Endothelial cell of umbilical vein (primary cell): ENCODE measurements around the gene TMEM176A. TPM values are rescaled to one million over a fixed set of nuclear protein-coding genes. Genes with fewer than 3 reads are reported as not detected.

Source experiments
- BruUV-seq: library from RNA; stranded (reverse); fragments of 400-500 nt; replicated peaks from 2 replicates; lab custom pipeline; 2021; lab: Mats Ljungman, UMichigan
- CTCF ChIA-PET: fragments of 300-600, 350-600 bp; sonication (Branson Sonifier 250); formaldehyde crosslinking; loops from one replicate; lab custom pipeline; 2021; ENCODE audit warnings: antibody characterized with exemption, inconsistent platforms; lab: Charles Lee
- POLR2A ChIA-PET: fragments of 300-600, 350-600 bp; sonication (Branson Sonifier 250); formaldehyde crosslinking; loops from one replicate; lab custom pipeline; 2021; ENCODE audit warnings: antibody characterized with exemption, inconsistent platforms; lab: Charles Lee
- DNase-seq: peaks from one replicate; pipeline ENCODE4 v3.0.0-alpha.2; 2011; ENCODE audit warnings: low read depth, low spot score
- FAIRE-seq: peaks from 2 replicates; lab custom pipeline; 2011; peaks lifted over from hg19 to GRCh38; lab: Jason Lieb, UNC
- H2AFZ ChIP-seq: 2 replicates; pipeline ENCODE4 v1.6.0; 2012; ENCODE audit warnings: low read depth, low read length, control low read depth, inconsistent platforms
- H3K27ac ChIP-seq: 2 replicates; pipeline ENCODE4 v1.5.1; 2011; ENCODE audit warnings: low read depth, mild to moderate bottlenecking, control low read depth, low read length, moderate library complexity; ENCODE audit not compliant: insufficient read depth
- H3K27me3 ChIP-seq, 2 experiments: 2 replicates each; pipeline versions ENCODE4 v1.6.0 to v1.6.1; 2011; ENCODE audit warnings: low read length in 2 of 2, mixed read lengths in 1 of 2; ENCODE audit not compliant: control insufficient read depth in 2 of 2, insufficient read depth in 2 of 2
- H3K36me3 ChIP-seq, 2 experiments: 2 replicates in 1 of 2; 3 replicates in 1 of 2; pipeline ENCODE4 v1.5.1; 2011; ENCODE audit warnings: low read length in 2 of 2, mild to moderate bottlenecking in 1 of 2, moderate library complexity in 1 of 2; ENCODE audit not compliant: control insufficient read depth in 2 of 2, insufficient read depth in 2 of 2; ENCODE audit errors: extremely low read depth in 1 of 2
- H3K4me1 ChIP-seq: 3 replicates; pipeline ENCODE4 v1.5.1; 2011; ENCODE audit warnings: mild to moderate bottlenecking, low read length; ENCODE audit not compliant: control insufficient read depth, insufficient read depth; ENCODE audit errors: extremely low read depth
- H3K4me2 ChIP-seq: 2 replicates; pipeline ENCODE4 v1.6.1; 2011; ENCODE audit warnings: low read length, control low read depth, mixed read lengths; ENCODE audit not compliant: insufficient read depth
- H3K4me3 ChIP-seq, 3 experiments: fragments of 200-600 bp in 1 of 3; sonication (generic), shearing (Covaris generic) in 1 of 3; replicated peaks in 1 of 3; 2 replicates each; pipeline ENCODE4 v1.5.1; 2011 to 2016; ENCODE audit warnings: control low read depth in 3 of 3, low read length in 3 of 3, mild to moderate bottlenecking in 2 of 3, inconsistent platforms in 1 of 3, low read depth in 1 of 3, moderate library complexity in 1 of 3; ENCODE audit not compliant: insufficient read depth in 1 of 3
- H3K79me2 ChIP-seq: 2 replicates; pipeline ENCODE4 v1.6.0; 2012; ENCODE audit warnings: low read length, inconsistent platforms; ENCODE audit not compliant: control insufficient read depth, insufficient read depth
- H3K9ac ChIP-seq: replicated peaks from 2 replicates; pipeline ENCODE3; 2011; ENCODE audit warnings: low read length, control low read depth; ENCODE audit not compliant: insufficient read depth; ENCODE audit errors: extremely low read depth
- H3K9me1 ChIP-seq: replicated peaks from 3 replicates; pipeline ENCODE4 v1.6.0; 2011; ENCODE audit warnings: mild to moderate bottlenecking, low read length; ENCODE audit not compliant: control insufficient read depth, insufficient read depth; ENCODE audit errors: extremely low read depth
- H3K9me3 ChIP-seq: replicated peaks from 2 replicates; pipeline ENCODE4 v1.5.1; 2012; ENCODE audit warnings: low read length, inconsistent platforms; ENCODE audit not compliant: control insufficient read depth, insufficient read depth
- H4K20me1 ChIP-seq: replicated peaks from 2 replicates; pipeline ENCODE3; 2011; ENCODE audit warnings: mild to moderate bottlenecking, low read length; ENCODE audit not compliant: control insufficient read depth, insufficient read depth; ENCODE audit errors: extremely low read depth
- FOS ChIP-seq: IDR thresholded peaks from 2 replicates; pipeline ENCODE4 v1.6.1; 2011; ENCODE audit warnings: mild to moderate bottlenecking, low read length, moderate library complexity, borderline replicate concordance; ENCODE audit not compliant: insufficient read depth
- JUN ChIP-seq: IDR thresholded peaks from 2 replicates; pipeline ENCODE4 v1.6.1; 2011; ENCODE audit warnings: borderline replicate concordance, low read depth; ENCODE audit not compliant: insufficient read length, insufficient read depth
- POLR2AphosphoS5 ChIP-seq: IDR thresholded peaks from 2 replicates; pipeline ENCODE4 v1.6.1; 2012; ENCODE audit warnings: low read depth, mild to moderate bottlenecking, control low read depth, low read length, moderate library complexity; ENCODE audit not compliant: insufficient read depth
- dilution Hi-C: fragments of 300-500 bp; cut with MboI; formaldehyde crosslinking; loops from one replicate; pipeline ENCODE4 v1.15.0; 2019; ENCODE audit warnings: low sequenced_read_pairs; ENCODE audit not compliant: extremely low pct_ligation_motif_present
- intact Hi-C: fragments of 100-400 bp; cut with micrococcal nuclease; formaldehyde crosslinking; loops from one replicate; pipeline ENCODE4 v1.10.0; 2022
- polyA plus RNA-seq, 4 experiments: library from polyadenylated mRNA; depleted of rRNA in 3 of 4; stranded (reverse) in 3 of 4; unstranded in 1 of 4; fragments of >200 nt; gene quantifications; 2 replicates each; pipeline versions ENCODE4 v1.2.1 to v1.2.3, GENCODE V29; 2011 to 2012; ENCODE audit warnings: missing spikeins in 1 of 4
- total RNA-seq: library from RNA; stranded (reverse); gene quantifications from 2 replicates; pipeline ENCODE4 v1.2.3, GENCODE V29; 2021
- TF ChIP-seq, protein P1 (sequence below): IDR thresholded peaks from 2 replicates; pipeline ENCODE4 v1.6.1; 2011; ENCODE audit not compliant: insufficient read depth, insufficient read length
- TF ChIP-seq, protein P2 (sequence below), 2 donors: IDR thresholded peaks; 1 replicate in 1 of 2; 2 replicates in 1 of 2; pipeline ENCODE4 v1.5.1; 2011; ENCODE audit warnings: low read length in 2 of 2, mild to moderate bottlenecking in 2 of 2, moderate library complexity in 2 of 2, control low read depth in 1 of 2, inconsistent platforms in 1 of 2, low read depth in 1 of 2; ENCODE audit not compliant: insufficient read depth in 1 of 2; ENCODE audit errors: extremely low read depth in 1 of 2

Gene TMEM176A
- total and polyA plus RNA-seq, 2 donors (not counting 3 experiments of a cell fraction or from before 2014, with no cell fraction given) = not detected

DNA sequence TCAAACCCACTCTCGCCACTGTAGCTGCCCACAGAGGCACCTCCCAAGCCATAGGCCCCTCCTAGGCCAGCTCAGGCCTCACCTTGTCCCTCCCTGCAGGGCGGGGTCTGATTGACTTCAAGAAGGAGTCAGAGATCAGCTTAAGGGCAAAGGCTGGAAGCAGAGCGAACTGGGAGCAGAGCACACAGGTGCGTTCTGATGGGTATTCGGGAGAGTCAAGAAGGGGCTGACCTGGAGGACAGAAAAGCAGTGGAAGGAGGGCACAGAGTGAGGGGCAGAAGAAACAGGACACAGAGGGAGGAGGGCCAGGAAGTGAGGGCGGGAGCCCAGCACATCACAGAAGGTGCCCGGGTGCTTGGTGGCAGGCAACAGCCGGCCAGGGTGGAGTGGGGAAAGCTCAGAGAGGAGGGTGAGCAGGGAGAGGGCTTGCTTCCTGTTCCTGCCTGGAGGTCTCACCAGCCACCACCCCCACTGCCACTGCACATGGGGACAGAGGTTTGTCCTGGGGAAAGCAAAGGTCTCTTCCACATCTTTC lies 51.9 kb downstream of the TMEM176A start, which contains the start of gene AOC1:
Gene AOC1 (plus strand): TSS at position 147 of the 535 bp plus-strand sequence. CDS start 3,954 bp downstream, outside the sequence.
- no peak within 1 kb of the TSS for H3K9ac ChIP-seq
- BruUV-seq = no TSS peak
- H3K27ac ChIP-seq = no peak within 1 kb of the TSS
- no peaks in the 10 kb centered on the region for H3K4me1 ChIP-seq
- no peaks in the 10 kb centered on the region for H3K36me3 ChIP-seq
- no peak for TF ChIP-seq POLR2AphosphoS5
- TF ChIP-seq, protein P1, sequence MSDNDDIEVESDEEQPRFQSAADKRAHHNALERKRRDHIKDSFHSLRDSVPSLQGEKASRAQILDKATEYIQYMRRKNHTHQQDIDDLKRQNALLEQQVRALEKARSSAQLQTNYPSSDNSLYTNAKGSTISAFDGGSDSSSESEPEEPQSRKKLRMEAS = no peak
- TF ChIP-seq JUN = no peak
- no peak for TF ChIP-seq FOS
- TF ChIP-seq, protein P2, sequence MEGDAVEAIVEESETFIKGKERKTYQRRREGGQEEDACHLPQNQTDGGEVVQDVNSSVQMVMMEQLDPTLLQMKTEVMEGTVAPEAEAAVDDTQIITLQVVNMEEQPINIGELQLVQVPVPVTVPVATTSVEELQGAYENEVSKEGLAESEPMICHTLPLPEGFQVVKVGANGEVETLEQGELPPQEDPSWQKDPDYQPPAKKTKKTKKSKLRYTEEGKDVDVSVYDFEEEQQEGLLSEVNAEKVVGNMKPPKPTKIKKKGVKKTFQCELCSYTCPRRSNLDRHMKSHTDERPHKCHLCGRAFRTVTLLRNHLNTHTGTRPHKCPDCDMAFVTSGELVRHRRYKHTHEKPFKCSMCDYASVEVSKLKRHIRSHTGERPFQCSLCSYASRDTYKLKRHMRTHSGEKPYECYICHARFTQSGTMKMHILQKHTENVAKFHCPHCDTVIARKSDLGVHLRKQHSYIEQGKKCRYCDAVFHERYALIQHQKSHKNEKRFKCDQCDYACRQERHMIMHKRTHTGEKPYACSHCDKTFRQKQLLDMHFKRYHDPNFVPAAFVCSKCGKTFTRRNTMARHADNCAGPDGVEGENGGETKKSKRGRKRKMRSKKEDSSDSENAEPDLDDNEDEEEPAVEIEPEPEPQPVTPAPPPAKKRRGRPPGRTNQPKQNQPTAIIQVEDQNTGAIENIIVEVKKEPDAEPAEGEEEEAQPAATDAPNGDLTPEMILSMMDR (IDR thresholded peaks at IDR 0.05; ENCODE audit: extremely low read depth in 1 of 2, insufficient read depth in 1 of 2, low read depth in 1 of 2, low read length in 2 of 2) = no peak
- no peaks in the 10 kb centered on the region for H3K9me3 ChIP-seq
- H3K27me3 ChIP-seq = peaks cover 0 to 17% of the 10 kb centered on the region in 2 experiments
- ChIA-PET CTCF (interaction anchor here (0.6 kb wide), 1 partner anchor 13 kb away, joined by 3 read pairs; no protein-coding TSS in a partner anchor), POLR2A (no interaction called here)
- no peaks in the 10 kb centered on the region for H4K20me1 ChIP-seq
- intact Hi-C loops = no loop called here
- dilution Hi-C loops = no loop called here
- no peaks in the 10 kb centered on the region for H3K9me1 ChIP-seq
- H3K4me2 ChIP-seq = no peak within 1 kb of the TSS
- FAIRE-seq (no peak), DNase-seq (no peak)
- no peak within 1 kb of the TSS for H3K4me3 ChIP-seq
- no peak within 1 kb of the TSS for H2AFZ ChIP-seq
- no peaks in the 10 kb centered on the region for H3K79me2 ChIP-seq
